Upper lobe of left lung (tissue), 6 donors: ENCODE results near the gene MT1E. TPM values are rescaled to one million over a fixed set of nuclear protein-coding genes. Genes with fewer than 3 reads are reported as not detected.
A peak's percentile ranks its signal among the peaks of the same experiment; 100 is the strongest.

ENCODE experiments used
- ATAC-seq, 2 donors: fragments of 200-7000 bp; cut with Tn5 transposase; one replicate each; pipeline ENCODE4 v1.9.1; 2022; ENCODE audit warnings: mild to moderate bottlenecking in 2 of 2, moderate library complexity in 2 of 2; ENCODE audit not compliant: low FRiP score in 2 of 2
- DNase-seq, 2 donors: peaks; one replicate each; pipeline ENCODE4 v3.0.0-alpha.2; 2019 to 2020
- H3K27ac ChIP-seq, 4 donors: fragments of 200-600 bp; sonication (generic); one replicate each; pipeline ENCODE4 v1.5.1; 2016 to 2019
- H3K27me3 ChIP-seq, 4 donors: fragments of 200-600 bp; sonication (generic); one replicate each; pipeline ENCODE4 v1.5.1; 2017 to 2019
- H3K36me3 ChIP-seq, 4 donors: fragments of 200-600 bp; sonication (generic); one replicate each; pipeline ENCODE4 v1.5.1; 2016 to 2019
- H3K4me1 ChIP-seq, 4 donors: fragments of 200-600 bp; sonication (generic); one replicate each; pipeline ENCODE4 v1.5.1; 2018 to 2019
- H3K4me3 ChIP-seq, 4 donors: fragments of 200-600 bp; sonication (generic); one replicate each; pipeline ENCODE4 v1.5.1; 2017 to 2019; ENCODE audit warnings: mild to moderate bottlenecking in 2 of 4, moderate library complexity in 1 of 4
- H3K9me3 ChIP-seq, 4 donors: fragments of 200-600 bp; sonication (generic); one replicate each; pipeline ENCODE4 v1.5.1; 2018 to 2019
- EP300 ChIP-seq, 4 donors: sonication (generic); formaldehyde crosslinking; IDR thresholded peaks; one replicate each; pipeline ENCODE4 v1.5.1; 2017; ENCODE audit warnings: antibody characterized with exemption in 4 of 4, control low read depth in 2 of 4
- POLR2A ChIP-seq, 4 donors: fragments of 450-650 bp; IDR thresholded peaks; one replicate each; pipeline ENCODE4 v1.5.1; 2016 to 2017; ENCODE audit warnings: antibody characterized with exemption in 4 of 4, mild to moderate bottlenecking in 2 of 4
- POLR2AphosphoS5 ChIP-seq, 2 donors: sonication (generic); formaldehyde crosslinking; IDR thresholded peaks; one replicate each; pipeline ENCODE4 v1.5.1; 2017; ENCODE audit warnings: antibody characterized with exemption in 2 of 2
- WGBS, 2 donors: methylation state at CpG; one replicate each; pipeline ENCODE4 v1.1.5; 2017 to 2018; 5-methylcytosine and 5-hydroxymethylcytosine counted together
- total RNA-seq, 6 donors: library from RNA; depleted of rRNA in 4 of 6; stranded (reverse); fragments of >200 nt in 4 of 6; gene quantifications; one replicate each; pipeline versions ENCODE4 v1.1.0 to v1.2.1, GENCODE V29; 2016 to 2021
- TF ChIP-seq, protein P1 (sequence below), 6 experiments: fragments of 450-650 bp in 4 of 6; fragments of 200-600 bp in 2 of 6; sonication (generic) in 2 of 6; IDR thresholded peaks; one replicate each; pipeline ENCODE4 v1.5.1; 2016 to 2019; ENCODE audit warnings: antibody characterized with exemption in 6 of 6
- donor health status: DM: no; HTN: no; CAD: no; lungs with moderate emphysema.
- donor health status: DM: no; HTN: yes; CAD: no; lungs with severe emphysema.

The MT1E gene
- total RNA-seq, 6 donors from 2014 or later: 72.3 to 546 (median 187) TPM

DNA sequence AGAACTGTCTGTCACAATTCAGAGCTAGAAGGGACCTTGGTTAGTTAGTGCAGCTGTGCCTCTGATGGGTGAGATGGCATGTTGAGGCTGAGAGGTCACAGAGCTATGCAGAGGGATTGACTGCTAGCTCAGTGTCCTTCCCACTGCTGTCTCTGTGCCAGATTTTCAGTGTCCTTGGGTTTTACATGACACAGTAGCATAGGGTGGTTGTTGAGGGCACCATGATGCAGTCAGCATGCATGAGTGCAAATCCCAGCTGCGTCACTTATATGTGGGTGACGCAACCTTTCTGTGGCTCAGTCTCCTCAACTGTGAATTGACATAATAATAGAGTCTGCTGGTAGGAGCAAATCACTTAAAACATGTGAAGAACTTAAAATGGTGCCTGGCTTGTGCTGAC, 15.6 kb downstream of the MT1E start:
- 90 to 100% methylated on average over 2 of the region's 2 CpGs for WGBS, 2 donors
- no peaks in the 10 kb centered on the region for H3K36me3 ChIP-seq
- TF ChIP-seq, protein P1, sequence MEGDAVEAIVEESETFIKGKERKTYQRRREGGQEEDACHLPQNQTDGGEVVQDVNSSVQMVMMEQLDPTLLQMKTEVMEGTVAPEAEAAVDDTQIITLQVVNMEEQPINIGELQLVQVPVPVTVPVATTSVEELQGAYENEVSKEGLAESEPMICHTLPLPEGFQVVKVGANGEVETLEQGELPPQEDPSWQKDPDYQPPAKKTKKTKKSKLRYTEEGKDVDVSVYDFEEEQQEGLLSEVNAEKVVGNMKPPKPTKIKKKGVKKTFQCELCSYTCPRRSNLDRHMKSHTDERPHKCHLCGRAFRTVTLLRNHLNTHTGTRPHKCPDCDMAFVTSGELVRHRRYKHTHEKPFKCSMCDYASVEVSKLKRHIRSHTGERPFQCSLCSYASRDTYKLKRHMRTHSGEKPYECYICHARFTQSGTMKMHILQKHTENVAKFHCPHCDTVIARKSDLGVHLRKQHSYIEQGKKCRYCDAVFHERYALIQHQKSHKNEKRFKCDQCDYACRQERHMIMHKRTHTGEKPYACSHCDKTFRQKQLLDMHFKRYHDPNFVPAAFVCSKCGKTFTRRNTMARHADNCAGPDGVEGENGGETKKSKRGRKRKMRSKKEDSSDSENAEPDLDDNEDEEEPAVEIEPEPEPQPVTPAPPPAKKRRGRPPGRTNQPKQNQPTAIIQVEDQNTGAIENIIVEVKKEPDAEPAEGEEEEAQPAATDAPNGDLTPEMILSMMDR (IDR thresholded peaks at IDR 0.05): no peak
- TF ChIP-seq POLR2A (IDR thresholded peaks at IDR 0.05): no peak
- peaks cover 23 to 34% (median 31%) of the 10 kb centered on the region in 4 donors for H3K4me1 ChIP-seq
- no peak overlapping the region for H3K27ac ChIP-seq
- DNase-seq (no peak), ATAC-seq (no peak)
- peaks cover 0 to 10% (median 1%) of the 10 kb centered on the region in 4 donors for H3K27me3 ChIP-seq
- H3K4me3 ChIP-seq: no peak overlapping the region
- no peaks in the 10 kb centered on the region for H3K9me3 ChIP-seq

DNA sequence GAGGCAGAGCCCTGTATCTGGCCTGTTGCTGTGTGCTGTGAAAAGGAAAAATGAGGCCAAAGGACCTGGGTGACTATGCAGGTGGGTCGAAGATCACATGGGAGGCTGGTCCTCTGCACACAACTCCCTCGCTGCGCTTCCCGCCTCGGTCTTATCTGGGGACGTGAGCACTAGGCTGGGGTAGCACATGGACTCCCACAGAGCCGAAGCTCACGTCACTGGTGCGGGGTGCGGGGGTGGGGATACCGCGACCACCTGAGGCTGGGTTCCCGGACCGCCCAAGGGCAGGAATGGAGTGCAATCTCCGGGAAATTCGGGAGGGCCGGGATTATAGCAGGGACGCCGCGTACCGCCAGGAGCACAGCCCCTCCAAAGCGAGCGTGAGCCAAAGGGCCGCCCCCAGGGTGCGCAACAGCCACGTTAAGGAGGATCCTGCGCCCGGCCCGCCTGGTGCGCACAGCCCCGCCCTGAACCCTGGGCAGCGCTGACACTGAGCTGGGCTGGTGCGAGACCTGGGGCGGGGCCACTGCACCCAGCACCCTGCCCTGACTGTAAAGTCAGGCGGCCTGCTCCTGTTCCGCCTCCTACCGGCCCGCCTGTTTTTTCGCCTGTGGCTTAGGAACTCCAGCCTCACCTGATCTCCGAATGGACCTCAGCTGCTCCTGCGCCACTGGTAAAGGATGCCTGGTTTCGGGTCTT, 17.6 kb downstream of the MT1E start:
- peak; percentile 90 to 95 for ATAC-seq
- Histone ChIP-seq H3K4me3 (peak overlapping the region in 3 of 4 donors; percentile 37 to 48 (median 47)), H3K9me3 (no peaks in the 10 kb centered on the region), H3K27me3 (peaks cover 0 to 4% (median 1%) of the 10 kb centered on the region in 4 donors), H3K36me3 (no peaks in the 10 kb centered on the region), H3K4me1 (peaks cover 22 to 30% (median 26%) of the 10 kb centered on the region in 4 donors), H3K27ac (peak overlapping the region in 3 of 4 donors; percentile 53 to 64 (median 54))
- peak; percentile 91 to 93 for DNase-seq
- TF ChIP-seq, protein P1 (IDR thresholded peaks at IDR 0.05): peak; percentile 38 to 73 (median 51)
- TF ChIP-seq POLR2AphosphoS5 (IDR thresholded peaks at IDR 0.05) (peak; percentile 55 to 68), POLR2A (IDR thresholded peaks at IDR 0.05) (peak in 1 of 4 donors; percentile 11), EP300 (IDR thresholded peaks at IDR 0.05) (peak; percentile 13 to 94 (median 82))
- WGBS, 2 donors: 8 to 15% methylated on average over 28 to 37 of the region's 42 CpGs

DNA sequence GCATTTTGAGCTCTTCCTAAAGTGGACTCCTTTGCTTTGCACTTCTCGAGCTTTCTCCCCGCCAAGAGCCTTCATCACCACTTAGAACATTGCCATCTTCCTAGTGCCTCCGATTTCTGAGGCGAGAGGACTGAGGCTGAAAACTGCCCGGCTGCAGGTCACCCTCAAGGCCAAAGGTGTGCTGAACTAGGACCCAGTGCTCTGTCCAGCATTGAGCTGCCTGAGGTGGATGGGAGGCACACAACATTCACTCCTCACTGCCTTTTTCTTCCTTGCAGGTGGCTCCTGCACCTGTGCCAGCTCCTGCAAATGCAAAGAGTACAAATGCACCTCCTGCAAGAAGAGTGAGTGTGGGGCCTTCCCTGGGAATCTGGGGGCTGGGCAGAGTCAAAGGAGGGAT, 18.3 kb downstream of the MT1E start:
- no peak for DNase-seq
- no peak for ATAC-seq
- Histone ChIP-seq H3K4me1 (peaks cover 17 to 25% (median 20%) of the 10 kb centered on the region in 4 donors), H3K27ac (peak overlapping the region in 1 of 4 donors; percentile 53), H3K27me3 (peaks cover 0 to 2% (median 0%) of the 10 kb centered on the region in 4 donors), H3K36me3 (no peaks in the 10 kb centered on the region), H3K4me3 (peak overlapping the region in 3 of 4 donors; percentile 37 to 48 (median 47)), H3K9me3 (no peaks in the 10 kb centered on the region)
- 53 to 57% methylated on average over 5 of the region's 5 CpGs for WGBS, 2 donors
- TF ChIP-seq, protein P1 (IDR thresholded peaks at IDR 0.05): peak in 1 of 6 experiments; percentile 3
- no peak for TF ChIP-seq POLR2A (IDR thresholded peaks at IDR 0.05)

DNA sequence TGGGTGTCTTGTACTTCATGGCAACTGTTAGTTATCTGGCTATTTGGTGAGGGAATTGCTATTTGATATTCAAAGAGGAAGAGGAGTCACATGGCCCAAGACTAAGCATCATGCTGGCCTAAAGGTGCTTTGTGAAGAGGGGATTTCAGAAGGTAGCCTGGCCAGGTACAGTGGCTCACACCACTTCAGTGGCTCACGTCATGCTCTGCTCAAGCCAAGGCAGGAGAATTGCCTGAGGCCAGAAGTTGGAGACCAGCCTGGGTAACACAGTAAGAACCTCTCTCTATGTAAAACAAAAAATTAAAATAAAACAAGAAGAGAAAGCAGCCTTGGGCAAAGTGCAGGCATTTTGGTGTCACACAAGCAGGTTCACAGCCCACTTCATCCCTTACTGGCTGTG, 19.7 kb downstream of the MT1E start:
- TF ChIP-seq, protein P1 (IDR thresholded peaks at IDR 0.05): no peak
- TF ChIP-seq EP300 (IDR thresholded peaks at IDR 0.05) (no peak), POLR2AphosphoS5 (IDR thresholded peaks at IDR 0.05) (no peak), POLR2A (IDR thresholded peaks at IDR 0.05) (no peak)
- ATAC-seq: no peak
- 86 to 88% methylated on average over 1 of the region's 1 CpG for WGBS, 2 donors

DNA sequence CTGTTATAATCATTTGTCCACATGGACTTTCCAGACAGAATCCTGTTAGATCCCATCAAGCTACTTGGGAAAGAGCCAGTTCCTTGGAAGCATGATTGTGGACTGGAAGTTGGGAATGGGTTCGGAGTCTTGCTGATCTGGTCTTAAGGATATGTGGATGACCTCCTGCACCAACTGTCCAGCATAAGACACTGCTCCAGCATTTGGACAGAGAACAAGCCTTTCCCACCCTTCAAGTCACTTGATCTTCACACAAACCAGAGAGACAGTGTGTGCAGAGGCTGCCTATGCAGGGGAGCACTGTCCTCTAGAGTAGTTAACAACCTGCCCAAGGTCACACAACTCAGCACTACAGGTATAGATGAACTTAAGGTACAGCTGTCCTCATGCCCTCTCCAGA, 20.3 kb downstream of the MT1E start:
- 0 to 43% methylated on average over 1 of the region's 1 CpG for WGBS, 2 donors
- peaks cover 13 to 17% (median 16%) of the 10 kb centered on the region in 4 donors for H3K4me1 ChIP-seq
- no peaks in the 10 kb centered on the region for H3K36me3 ChIP-seq
- H3K4me3 ChIP-seq: no peak overlapping the region
- no peaks in the 10 kb centered on the region for H3K9me3 ChIP-seq
- no peak for DNase-seq
- TF ChIP-seq POLR2A (IDR thresholded peaks at IDR 0.05) (no peak), POLR2AphosphoS5 (IDR thresholded peaks at IDR 0.05) (no peak), EP300 (IDR thresholded peaks at IDR 0.05) (no peak)
- TF ChIP-seq, protein P1 (IDR thresholded peaks at IDR 0.05): no peak
- H3K27me3 ChIP-seq: no peaks in the 10 kb centered on the region
- H3K27ac ChIP-seq: no peak overlapping the region
- no peak for ATAC-seq

More for the DNA sequence above, 19.7 kb downstream of the MT1E start:
- no peak overlapping the region for H3K27ac ChIP-seq
- peaks cover 13 to 17% (median 16%) of the 10 kb centered on the region in 4 donors for H3K4me1 ChIP-seq
- H3K36me3 ChIP-seq: no peaks in the 10 kb centered on the region
- no peak for DNase-seq
- H3K9me3 ChIP-seq: no peaks in the 10 kb centered on the region
- H3K4me3 ChIP-seq: no peak overlapping the region
- no peaks in the 10 kb centered on the region for H3K27me3 ChIP-seq
